ENCODE results near the gene OPTC. TPM values are rescaled to one million over a fixed set of nuclear protein-coding genes. Genes with fewer than 3 reads are reported as not detected.
A peak's percentile ranks its signal among the peaks of the same experiment; 100 is the strongest.

OPTC gene
- polyA plus RNA-seq, 1 experiment, result not detected

- no peak overlapping the region for H3K4me3 ChIP-seq (ENCODE audit: low read depth, low read length)
- no peaks in the 10 kb centered on the region for H3K9me3 ChIP-seq (ENCODE audit: control insufficient read depth, insufficient read depth, low read length)
- peak overlapping the region; percentile 21 for H3K27ac ChIP-seq (ENCODE audit: low read depth, low read length)
- no peak for TF ChIP-seq CTCF (IDR thresholded peaks at IDR 0.05; ENCODE audit: low read depth, low read length)
- no peaks in the 10 kb centered on the region for H3K27me3 ChIP-seq (ENCODE audit: control insufficient read depth, insufficient read depth, low read length)
- POLR2A ChIA-PET, result interaction anchor here (1.1 kb wide), 1 partner anchor 115 kb away, joined by 3 read pairs; no protein-coding TSS in a partner anchor
- no peak for DNase-seq (ENCODE audit: low read depth, low spot score)
- CTCF ChIA-PET, result no interaction called here
Observed at GRCh38 chr1:203511513-203511912, 17.6 kb downstream of the OPTC start.

GRCh38 chr1:203511930-203512329 lies 18.0 kb downstream of the OPTC start:
- ChIA-PET POLR2A (interaction anchor here (1.1 kb wide), 1 partner anchor 114 kb away, joined by 3 read pairs; no protein-coding TSS in a partner anchor), CTCF (no interaction called here)
- TF ChIP-seq CTCF (IDR thresholded peaks at IDR 0.05; ENCODE audit: low read depth, low read length), result no peak
- H3K27me3 ChIP-seq (ENCODE audit: control insufficient read depth, insufficient read depth, low read length), result no peaks in the 10 kb centered on the region
- H3K4me3 ChIP-seq (ENCODE audit: low read depth, low read length), result no peak overlapping the region
- H3K27ac ChIP-seq (ENCODE audit: low read depth, low read length), result peak overlapping the region; percentile 95
- DNase-seq (ENCODE audit: low read depth, low spot score), result no peak
- H3K9me3 ChIP-seq (ENCODE audit: control insufficient read depth, insufficient read depth, low read length), result no peaks in the 10 kb centered on the region

GRCh38 chr1:203512517-203512847 lies 18.5 kb downstream of the OPTC start:
- no peaks in the 10 kb centered on the region for H3K9me3 ChIP-seq (ENCODE audit: control insufficient read depth, insufficient read depth, low read length)
- no peak overlapping the region for H3K4me3 ChIP-seq (ENCODE audit: low read depth, low read length)
- H3K27me3 ChIP-seq (ENCODE audit: control insufficient read depth, insufficient read depth, low read length), result no peaks in the 10 kb centered on the region
- ChIA-PET POLR2A (no interaction called here), CTCF (interaction anchor here (0.8 kb wide), 1 partner anchor 115 kb away, joined by 3 read pairs; no protein-coding TSS in a partner anchor)
- peak overlapping the region; percentile 95 for H3K27ac ChIP-seq (ENCODE audit: low read depth, low read length)
- DNase-seq (ENCODE audit: low read depth, low spot score), result no peak
- no peak for TF ChIP-seq CTCF (IDR thresholded peaks at IDR 0.05; ENCODE audit: low read depth, low read length)

- peak; percentile 86 for DNase-seq (ENCODE audit: low read depth, low spot score)
- ChIA-PET CTCF (interaction anchor here (0.6 to 1.4 kb wide), 3 partner anchors 8 to 206 kb away, joined by 3 to 4 read pairs (median 3); no protein-coding TSS in a partner anchor), POLR2A (interaction anchor here (1.2 kb wide), 1 partner anchor 96 kb away, joined by 3 read pairs; no protein-coding TSS in a partner anchor)
- Histone ChIP-seq H3K9me3 (ENCODE audit: control insufficient read depth, insufficient read depth, low read length) (no peaks in the 10 kb centered on the region), H3K27me3 (ENCODE audit: control insufficient read depth, insufficient read depth, low read length) (no peaks in the 10 kb centered on the region), H3K27ac (ENCODE audit: low read depth, low read length) (peak overlapping the region; percentile 95), H3K4me3 (ENCODE audit: low read depth, low read length) (0 out of 2 replicates have a peak overlapping the region, but pooled peaks have one; percentile 21)
- TF ChIP-seq CTCF (IDR thresholded peaks at IDR 0.05; ENCODE audit: low read depth, low read length), result no peak
Observed at GRCh38 chr1:203512848-203513584, 19.1 kb downstream of the OPTC start.

- ChIA-PET CTCF (interaction anchor here (0.6 to 1.4 kb wide), 4 partner anchors 9 to 205 kb away, joined by 3 to 4 read pairs (median 3); no protein-coding TSS in a partner anchor), POLR2A (interaction anchor here (1.2 kb wide), 1 partner anchor 95 kb away, joined by 3 read pairs; no protein-coding TSS in a partner anchor)
- DNase-seq (ENCODE audit: low read depth, low spot score), result no peak
- H3K4me3 ChIP-seq (ENCODE audit: low read depth, low read length), result no peak overlapping the region
- peak overlapping the region; percentile 95 for H3K27ac ChIP-seq (ENCODE audit: low read depth, low read length)
- no peak for TF ChIP-seq CTCF (IDR thresholded peaks at IDR 0.05; ENCODE audit: low read depth, low read length)
- H3K9me3 ChIP-seq (ENCODE audit: control insufficient read depth, insufficient read depth, low read length), result no peaks in the 10 kb centered on the region
- H3K27me3 ChIP-seq (ENCODE audit: control insufficient read depth, insufficient read depth, low read length), result no peaks in the 10 kb centered on the region
Observed at GRCh38 chr1:203513585-203514031, 19.7 kb downstream of the OPTC start.

Data from AG04450 (cell line).